ENCODE measurements around the gene TMEM167A.

DNA sequence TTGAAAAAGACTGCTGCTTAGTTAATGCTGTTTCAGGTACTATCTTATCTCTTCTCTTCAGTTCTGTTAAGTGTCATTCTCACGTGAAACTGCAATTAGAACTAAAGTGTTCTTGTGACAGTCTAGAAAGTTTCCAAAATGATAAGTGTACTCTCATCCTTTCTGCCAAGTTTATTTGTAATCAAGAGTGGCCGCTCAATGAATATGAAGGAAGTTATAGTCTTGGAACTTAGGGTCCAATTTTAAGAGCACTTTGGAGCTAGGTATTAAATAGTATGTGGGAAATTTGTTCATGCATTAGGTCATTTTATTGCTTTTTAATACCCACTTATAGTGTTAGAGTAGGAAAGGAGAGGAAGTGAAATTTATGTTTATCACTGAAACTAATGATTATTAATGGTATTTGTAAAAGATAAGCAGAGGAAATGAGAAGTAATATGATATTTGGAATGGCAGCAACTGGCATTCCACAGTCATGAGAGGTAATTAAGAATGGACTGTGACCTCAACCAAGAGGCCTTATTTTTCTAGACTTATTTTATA is 20.6 kb upstream of the TMEM167A start:
- TF ChIP-seq EP300 (IDR thresholded peaks at IDR 0.05; ENCODE audit: borderline replicate concordance) (no peak), CEBPB (IDR thresholded peaks at IDR 0.05) (no peak), RAD21 (IDR thresholded peaks at IDR 0.05; ENCODE audit: low read depth) (no peak), YY1 (IDR thresholded peaks at IDR 0.05; ENCODE audit: low read depth) (no peak), CREB1 (IDR thresholded peaks at IDR 0.05; ENCODE audit: low read depth) (no peak)
- TF ChIP-seq, protein P1, sequence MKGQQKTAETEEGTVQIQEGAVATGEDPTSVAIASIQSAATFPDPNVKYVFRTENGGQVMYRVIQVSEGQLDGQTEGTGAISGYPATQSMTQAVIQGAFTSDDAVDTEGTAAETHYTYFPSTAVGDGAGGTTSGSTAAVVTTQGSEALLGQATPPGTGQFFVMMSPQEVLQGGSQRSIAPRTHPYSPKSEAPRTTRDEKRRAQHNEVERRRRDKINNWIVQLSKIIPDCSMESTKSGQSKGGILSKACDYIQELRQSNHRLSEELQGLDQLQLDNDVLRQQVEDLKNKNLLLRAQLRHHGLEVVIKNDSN (IDR thresholded peaks at IDR 0.05) = no peak
- TF ChIP-seq, protein P2, sequence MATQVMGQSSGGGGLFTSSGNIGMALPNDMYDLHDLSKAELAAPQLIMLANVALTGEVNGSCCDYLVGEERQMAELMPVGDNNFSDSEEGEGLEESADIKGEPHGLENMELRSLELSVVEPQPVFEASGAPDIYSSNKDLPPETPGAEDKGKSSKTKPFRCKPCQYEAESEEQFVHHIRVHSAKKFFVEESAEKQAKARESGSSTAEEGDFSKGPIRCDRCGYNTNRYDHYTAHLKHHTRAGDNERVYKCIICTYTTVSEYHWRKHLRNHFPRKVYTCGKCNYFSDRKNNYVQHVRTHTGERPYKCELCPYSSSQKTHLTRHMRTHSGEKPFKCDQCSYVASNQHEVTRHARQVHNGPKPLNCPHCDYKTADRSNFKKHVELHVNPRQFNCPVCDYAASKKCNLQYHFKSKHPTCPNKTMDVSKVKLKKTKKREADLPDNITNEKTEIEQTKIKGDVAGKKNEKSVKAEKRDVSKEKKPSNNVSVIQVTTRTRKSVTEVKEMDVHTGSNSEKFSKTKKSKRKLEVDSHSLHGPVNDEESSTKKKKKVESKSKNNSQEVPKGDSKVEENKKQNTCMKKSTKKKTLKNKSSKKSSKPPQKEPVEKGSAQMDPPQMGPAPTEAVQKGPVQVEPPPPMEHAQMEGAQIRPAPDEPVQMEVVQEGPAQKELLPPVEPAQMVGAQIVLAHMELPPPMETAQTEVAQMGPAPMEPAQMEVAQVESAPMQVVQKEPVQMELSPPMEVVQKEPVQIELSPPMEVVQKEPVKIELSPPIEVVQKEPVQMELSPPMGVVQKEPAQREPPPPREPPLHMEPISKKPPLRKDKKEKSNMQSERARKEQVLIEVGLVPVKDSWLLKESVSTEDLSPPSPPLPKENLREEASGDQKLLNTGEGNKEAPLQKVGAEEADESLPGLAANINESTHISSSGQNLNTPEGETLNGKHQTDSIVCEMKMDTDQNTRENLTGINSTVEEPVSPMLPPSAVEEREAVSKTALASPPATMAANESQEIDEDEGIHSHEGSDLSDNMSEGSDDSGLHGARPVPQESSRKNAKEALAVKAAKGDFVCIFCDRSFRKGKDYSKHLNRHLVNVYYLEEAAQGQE (IDR thresholded peaks at IDR 0.05; ENCODE audit: low read depth) = no peak
- TF ChIP-seq, protein P3, sequence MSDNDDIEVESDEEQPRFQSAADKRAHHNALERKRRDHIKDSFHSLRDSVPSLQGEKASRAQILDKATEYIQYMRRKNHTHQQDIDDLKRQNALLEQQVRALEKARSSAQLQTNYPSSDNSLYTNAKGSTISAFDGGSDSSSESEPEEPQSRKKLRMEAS (IDR thresholded peaks at IDR 0.05) = no peak

Measured in Ishikawa (cell line).